CD4-positive, alpha-beta T cell (primary cell): ENCODE measurements around the gene KNDC1. TPM values are rescaled to one million over a fixed set of nuclear protein-coding genes. Genes with fewer than 3 reads are reported as not detected.

Experiments used
- ATAC-seq: fragments of 200-7000 bp; cut with Tn5 transposase; one replicate; pipeline ENCODE4 v1.10.0; 2022; ENCODE audit warnings: mild to moderate bottlenecking; ENCODE audit not compliant: poor library complexity
- CTCF ChIA-PET: fragments of 350-600 bp; sonication (Branson Sonifier 250); formaldehyde crosslinking; loops from one replicate; lab custom pipeline; 2021; ENCODE audit warnings: antibody characterized with exemption, inconsistent platforms; lab: Charles Lee
- POLR2A ChIA-PET: fragments of 350-600 bp; sonication (Branson Sonifier 250); formaldehyde crosslinking; loops from one replicate; lab custom pipeline; 2021; ENCODE audit warnings: antibody characterized with exemption, inconsistent platforms; lab: Charles Lee
- DNase-seq, 14 experiments: peaks; one replicate each; pipeline ENCODE4 v3.0.0-alpha.2; 2013 to 2020; ENCODE audit warnings: mixed read lengths in 2 of 14
- H3K27ac ChIP-seq, 2 donors: one replicate each; pipeline versions ENCODE4 v1.5.1 to v1.7.0; 2013; ENCODE audit warnings: low read length in 2 of 2, low read depth in 1 of 2, mild to moderate bottlenecking in 1 of 2
- H3K27me3 ChIP-seq, 2 experiments: 1 replicate in 1 of 2; 2 replicates in 1 of 2; pipeline versions ENCODE4 v1.6.1 to v1.7.0; 2013; ENCODE audit warnings: low read length in 2 of 2, control low read depth in 1 of 2, mild to moderate bottlenecking in 1 of 2, moderate library complexity in 1 of 2; ENCODE audit not compliant: insufficient read depth in 2 of 2, control insufficient read depth in 1 of 2
- H3K36me3 ChIP-seq: one replicate; pipeline ENCODE4 v1.6.1; 2013; ENCODE audit warnings: low read length, control low read depth; ENCODE audit not compliant: insufficient read depth
- H3K4me1 ChIP-seq: one replicate; pipeline ENCODE4 v1.6.1; 2013; ENCODE audit warnings: low read length, control low read depth; ENCODE audit not compliant: insufficient read depth
- H3K4me3 ChIP-seq: one replicate; pipeline ENCODE4 v1.5.1; 2013; ENCODE audit warnings: mild to moderate bottlenecking, low read length, moderate library complexity
- H3K9me3 ChIP-seq, 2 experiments: 1 replicate in 1 of 2; 2 replicates in 1 of 2; pipeline versions ENCODE4 v1.6.1 to v1.7.0; 2013; ENCODE audit warnings: low read length in 2 of 2, mild to moderate bottlenecking in 2 of 2, control low read depth in 1 of 2, moderate library complexity in 1 of 2; ENCODE audit not compliant: control insufficient read depth in 1 of 2, insufficient read depth in 1 of 2
- H3K27ac Mint-ChIP-seq: one replicate; pipeline ENCODE4 v1.8.0; 2020; ENCODE audit warnings: mixed read lengths
- H3K27me3 Mint-ChIP-seq: one replicate; pipeline ENCODE4 v1.8.0; 2021; ENCODE audit warnings: mixed read lengths
- H3K36me3 Mint-ChIP-seq: one replicate; pipeline ENCODE4 v1.8.0; 2021; ENCODE audit warnings: low read depth, mixed read lengths
- H3K4me1 Mint-ChIP-seq: one replicate; pipeline ENCODE4 v1.8.0; 2021; ENCODE audit warnings: low read depth, mixed read lengths
- H3K4me3 Mint-ChIP-seq: one replicate; pipeline ENCODE4 v1.8.0; 2020; ENCODE audit warnings: mild to moderate bottlenecking, mixed read lengths
- H3K9me3 Mint-ChIP-seq: one replicate; pipeline ENCODE4 v1.8.0; 2020; ENCODE audit warnings: mixed read lengths
- CTCF ChIP-seq: fragments of 200-600 bp; IDR thresholded peaks from one replicate; pipeline ENCODE4 v1.8.0; 2022; ENCODE audit warnings: antibody characterized with exemption, mild to moderate bottlenecking
- intact Hi-C, 2 experiments: fragments of 100-400 bp; cut with DNase I in 1 of 2; cut with micrococcal nuclease in 1 of 2; formaldehyde crosslinking; loops; one replicate each; pipeline versions ENCODE4 v1.15.1 to v1.9.0; 2023 to 2025; cut with DNase I, micrococcal nuclease
- total RNA-seq, 174 experiments: library from RNA in 2 of 174; stranded (reverse) in 2 of 174; gene quantifications; one replicate each; pipeline ENCODE4 v1.2.3 and lab custom pipeline; 2021 to 2026

Gene KNDC1
- total RNA-seq, 2 experiments from 2014 or later: not detected

GRCh38 chr10:133209641-133210040 is 49.6 kb downstream of the KNDC1 start:
- H3K9me3 ChIP-seq: peaks cover 0 to 11% of the 10 kb centered on the region in 2 experiments
- Mint-ChIP-seq H3K4me3 (no peak overlapping the region), H3K36me3 (no peaks in the 10 kb centered on the region), H3K27ac (no peak overlapping the region), H3K4me1 (no peaks in the 10 kb centered on the region), H3K27me3 (no peaks in the 10 kb centered on the region), H3K9me3 (no peaks in the 10 kb centered on the region)
- ATAC-seq (no peak), DNase-seq (peak in 1 of 14 experiments; percentile 3)
- intact Hi-C loops: no loop called here
- ChIA-PET CTCF (no interaction called here), POLR2A (no interaction called here)
- no peak for TF ChIP-seq CTCF
- H3K27ac ChIP-seq: no peak overlapping the region
- H3K4me3 ChIP-seq: no peak overlapping the region
- peaks cover 8% of the 10 kb centered on the region for H3K4me1 ChIP-seq
- peaks cover 0 to 3% of the 10 kb centered on the region in 2 experiments for H3K27me3 ChIP-seq
- no peaks in the 10 kb centered on the region for H3K36me3 ChIP-seq

GRCh38 chr10:133210398-133211140 is 50.5 kb downstream of the KNDC1 start:
- Mint-ChIP-seq H3K27ac (no peak overlapping the region), H3K9me3 (no peaks in the 10 kb centered on the region), H3K4me3 (no peak overlapping the region), H3K36me3 (no peaks in the 10 kb centered on the region), H3K4me1 (no peaks in the 10 kb centered on the region), H3K27me3 (no peaks in the 10 kb centered on the region)
- no peak for TF ChIP-seq CTCF
- Histone ChIP-seq H3K36me3 (no peaks in the 10 kb centered on the region), H3K27me3 (peaks cover 0 to 3% of the 10 kb centered on the region in 2 experiments), H3K9me3 (peaks cover 0 to 14% of the 10 kb centered on the region in 2 experiments), H3K4me1 (peaks cover 8% of the 10 kb centered on the region), H3K27ac (no peak overlapping the region), H3K4me3 (no peak overlapping the region)
- ATAC-seq (no peak), DNase-seq (peak in 2 of 14 experiments; percentile 4 to 9)
- POLR2A ChIA-PET: no interaction called here
- CTCF ChIA-PET: no interaction called here
- intact Hi-C loops: no loop called here

- H3K36me3 Mint-ChIP-seq: no peaks in the 10 kb centered on the region
- POLR2A ChIA-PET: no interaction called here
These were observed 51.3 kb downstream of the KNDC1 start for GRCh38 chr10:133211141-133211830.

More at GRCh38 chr10:133211141-133211830, 51.3 kb downstream of the KNDC1 start:
- peaks cover 0 to 3% of the 10 kb centered on the region in 2 experiments for H3K27me3 ChIP-seq
- peaks cover 0 to 14% of the 10 kb centered on the region in 2 experiments for H3K9me3 ChIP-seq
- intact Hi-C loops: no loop called here
- no peaks in the 10 kb centered on the region for H3K27me3 Mint-ChIP-seq
- no peak overlapping the region for H3K4me3 ChIP-seq
- H3K4me1 ChIP-seq: peaks cover 8% of the 10 kb centered on the region
- CTCF ChIA-PET: no interaction called here
- H3K9me3 Mint-ChIP-seq: no peaks in the 10 kb centered on the region
- no peak overlapping the region for H3K27ac ChIP-seq
- no peak for ATAC-seq
- no peaks in the 10 kb centered on the region for H3K4me1 Mint-ChIP-seq
- H3K4me3 Mint-ChIP-seq: no peak overlapping the region
- no peak overlapping the region for H3K27ac Mint-ChIP-seq
- DNase-seq: peak in 1 of 14 experiments; percentile 4
- no peak for TF ChIP-seq CTCF
- H3K36me3 ChIP-seq: no peaks in the 10 kb centered on the region
